Stimulated activated CD4-positive, alpha-beta T cell treated with anti-CD3 and anti-CD28 coated beads, Interleukin-4, amount 100 ng/mL, for 48 hours (primary cell): ENCODE results near the gene GC.
"Not testable (repeated sequence)": the region's sequence is repeated elsewhere in the genome, so short reads cannot be mapped to it uniquely, and the experiment has no call there.

Source experiments
- DNase-seq, 2 donors: peaks; one replicate each; pipeline ENCODE4 v3.0.0-alpha.2; 2020; ENCODE audit warnings: low read depth in 2 of 2

GC gene

DNA sequence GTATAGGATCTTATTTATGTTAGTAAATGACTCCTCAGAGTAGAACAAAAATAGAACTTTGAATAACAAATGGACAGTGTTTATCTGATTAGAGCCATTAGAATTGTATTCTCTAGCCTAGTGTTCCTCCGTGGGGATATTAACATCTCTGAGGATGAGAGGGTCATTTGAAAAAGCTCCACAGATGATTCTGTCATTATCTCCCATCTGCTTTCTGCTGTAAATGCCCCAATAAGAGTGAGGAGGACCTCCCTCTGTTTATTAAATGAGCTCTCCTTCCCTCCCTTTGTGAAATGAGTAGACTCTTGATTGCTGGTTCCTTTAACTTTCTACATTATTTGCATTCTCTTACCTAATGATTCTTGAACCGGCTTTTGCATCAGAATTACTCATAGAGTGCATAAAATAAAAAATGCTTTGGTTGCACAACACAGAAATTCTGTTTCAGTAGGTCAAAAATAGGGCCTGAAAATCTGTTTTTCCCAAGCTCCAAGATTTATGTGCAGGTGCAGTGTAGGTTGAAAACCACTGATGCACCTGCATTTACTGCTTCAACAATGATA, 18.0 kb downstream of the GC start:
- no peak for DNase-seq

DNA sequence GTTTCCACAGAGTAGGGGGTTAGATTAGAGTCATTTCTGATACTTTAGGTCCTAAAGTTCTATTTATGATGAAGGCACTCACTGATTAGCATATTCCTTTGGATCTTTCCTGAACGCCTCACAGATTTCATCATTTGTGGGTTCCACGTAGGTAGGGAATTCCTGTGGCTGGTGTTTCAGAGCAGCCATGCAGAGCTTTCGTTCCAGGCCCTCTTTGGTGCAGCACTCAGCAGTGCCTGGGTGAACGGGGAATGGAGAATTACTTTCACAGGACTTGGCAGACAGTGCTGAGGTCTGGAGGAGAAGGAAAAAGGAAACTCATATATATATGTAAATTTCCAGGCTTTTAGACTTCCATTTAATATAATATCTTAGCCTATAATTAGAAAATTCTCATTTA, 18.5 kb downstream of the GC start:
- no peak for DNase-seq

- no peak for DNase-seq
Measured at GRCh38 chr4:71752383-71753042, 31.4 kb downstream of the GC start.

- no peak for DNase-seq
Measured at GRCh38 chr4:71749008-71749594, 34.8 kb downstream of the GC start.

DNA sequence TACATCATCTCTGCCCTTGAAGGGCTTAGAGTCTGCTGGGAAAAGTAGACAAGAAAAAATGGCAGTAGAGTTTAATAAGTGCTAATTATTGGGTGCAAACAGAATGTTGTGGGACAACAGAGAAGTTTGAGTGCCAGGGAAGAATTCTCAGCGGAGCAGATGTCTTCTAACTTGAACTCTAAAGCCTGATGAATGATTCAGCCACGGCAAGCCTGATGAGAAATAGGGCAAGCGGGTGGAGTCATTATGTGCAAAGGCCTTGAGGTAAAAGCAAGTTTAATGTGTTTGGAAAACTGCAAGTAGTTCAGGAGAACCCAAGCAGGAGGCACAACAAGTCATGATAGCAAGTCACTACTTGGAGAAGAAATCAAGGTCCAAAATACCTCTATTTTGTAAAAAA, 37.5 kb downstream of the GC start:
- DNase-seq = no peak

- DNase-seq = not testable (repeated sequence)
Measured at GRCh38 chr4:71738782-71739181, 45.1 kb downstream of the GC start.

DNA sequence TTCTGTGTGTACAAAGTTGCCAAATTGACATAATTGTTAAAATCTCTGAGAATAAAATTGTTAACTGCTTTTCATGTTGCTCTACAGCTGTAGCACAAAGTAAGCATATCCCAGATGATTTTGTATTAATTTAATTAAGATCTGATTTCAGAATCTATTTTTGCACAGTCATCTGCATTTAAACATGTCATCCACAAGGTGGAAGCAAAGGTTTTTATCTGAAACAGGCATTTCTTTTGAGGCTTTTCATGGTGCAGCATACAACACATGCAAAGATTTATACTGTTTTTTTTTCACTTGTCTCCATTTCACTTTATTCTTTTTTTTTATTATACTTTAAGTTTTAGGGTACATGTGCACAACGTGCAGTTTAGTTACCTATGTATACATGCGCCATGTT, 51.2 kb downstream of the GC start:
- no peak for DNase-seq

DNA sequence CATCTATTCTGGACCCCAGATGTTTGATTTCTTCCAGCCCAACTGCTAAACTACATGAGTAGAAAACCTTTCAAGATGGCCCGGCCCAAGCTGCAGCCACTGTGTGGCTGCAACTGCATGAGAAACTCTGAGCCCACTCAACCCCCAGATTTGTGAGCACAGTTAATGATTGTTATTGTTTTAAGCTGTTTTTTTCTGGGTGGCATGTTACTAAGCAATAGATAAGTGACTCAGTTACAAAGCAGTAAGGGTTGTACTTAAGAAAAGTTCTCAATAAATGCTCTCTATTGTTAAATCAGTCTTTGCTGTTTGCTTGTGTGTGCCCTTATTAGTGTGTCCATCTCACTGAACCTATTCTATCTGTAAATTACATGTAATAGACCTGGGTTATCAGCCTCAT, 51.8 kb downstream of the GC start:
- no peak for DNase-seq

GRCh38 chr4:71729856-71730255, 54.0 kb downstream of the GC start:
- DNase-seq = no peak

GRCh38 chr4:71713611-71714203, 70.2 kb downstream of the GC start:
- no peak for DNase-seq

DNA sequence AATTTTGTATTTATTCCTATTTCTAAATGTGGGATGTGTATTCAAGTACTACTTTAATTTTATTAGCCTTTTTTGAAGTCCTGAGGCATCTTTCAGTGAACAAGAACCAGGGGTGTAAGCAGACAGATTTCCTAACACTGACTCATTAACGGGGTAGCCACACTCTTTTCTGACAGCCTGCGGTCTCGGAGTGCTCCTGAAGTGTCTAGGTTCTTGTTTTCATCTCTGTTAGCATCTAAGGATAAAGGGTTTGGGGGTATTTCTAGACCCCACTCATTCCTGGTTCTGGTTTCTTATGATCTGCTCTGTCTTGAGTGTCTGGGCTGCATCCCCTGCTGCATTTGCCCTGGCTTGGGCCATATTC, 71.9 kb downstream of the GC start:
- no peak for DNase-seq

DNA sequence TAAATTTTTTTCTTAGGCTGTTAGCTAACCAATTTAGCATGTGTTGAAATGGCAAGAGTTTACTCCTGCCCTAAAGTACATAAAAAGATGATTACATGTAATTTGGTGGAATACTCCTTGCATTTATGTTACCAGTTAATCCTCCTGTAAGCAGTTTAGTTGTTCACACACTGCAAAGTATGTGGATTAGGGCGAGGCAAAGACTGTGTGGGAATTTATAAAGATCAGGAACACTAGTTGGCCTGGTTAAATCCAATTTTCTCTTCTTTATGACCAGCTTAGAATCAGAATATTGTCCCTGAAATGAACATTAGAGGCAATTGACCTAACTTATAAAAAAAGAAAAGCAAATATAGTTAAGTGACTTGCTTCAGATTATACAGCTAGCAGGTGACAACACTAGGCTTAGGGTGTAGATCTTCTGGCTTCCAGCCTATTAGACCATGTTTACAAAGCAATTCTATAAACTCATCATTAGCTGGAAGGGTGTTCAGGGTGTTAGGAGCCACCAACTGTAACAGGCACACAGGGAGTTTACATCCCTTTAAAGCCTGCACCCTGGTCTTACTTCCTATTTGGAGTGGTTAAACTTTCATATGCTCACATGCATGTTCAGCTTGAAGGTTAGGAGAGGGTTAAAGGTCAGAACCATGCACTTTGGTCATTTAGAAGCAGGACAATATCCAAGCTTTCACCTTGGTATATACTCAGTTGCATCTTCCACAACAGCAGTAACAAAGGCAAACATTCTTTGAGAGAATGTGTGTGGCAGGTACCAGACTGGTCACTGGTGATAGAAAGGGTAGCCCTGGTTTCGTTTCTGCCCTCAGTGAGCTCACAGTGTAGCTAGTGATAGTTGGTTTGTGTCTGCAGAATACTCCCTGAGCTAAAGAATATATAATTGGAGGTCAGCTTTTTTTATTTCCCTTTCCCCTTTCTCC, 72.6 kb downstream of the GC start:
- DNase-seq = no peak

DNA sequence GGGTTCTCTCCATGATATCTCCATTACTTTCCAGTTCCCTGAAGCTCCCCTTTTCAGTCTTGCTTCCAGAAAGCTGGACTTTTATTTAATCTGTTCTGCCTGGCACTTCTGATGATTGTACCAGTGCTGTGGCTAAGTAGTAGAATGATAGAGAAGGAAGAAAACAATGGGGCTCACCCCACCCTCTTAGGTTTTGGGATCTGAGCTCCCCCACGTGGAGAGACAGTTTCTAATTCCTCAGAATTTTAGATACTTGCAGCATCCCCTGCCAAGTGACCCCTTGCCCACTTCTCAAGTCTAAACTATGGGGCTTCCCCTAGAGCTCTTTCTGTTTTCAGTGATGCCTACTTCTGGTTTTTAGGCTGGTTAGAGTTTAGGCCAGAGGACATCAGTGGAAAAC, 73.9 kb downstream of the GC start:
- no peak for DNase-seq

DNA sequence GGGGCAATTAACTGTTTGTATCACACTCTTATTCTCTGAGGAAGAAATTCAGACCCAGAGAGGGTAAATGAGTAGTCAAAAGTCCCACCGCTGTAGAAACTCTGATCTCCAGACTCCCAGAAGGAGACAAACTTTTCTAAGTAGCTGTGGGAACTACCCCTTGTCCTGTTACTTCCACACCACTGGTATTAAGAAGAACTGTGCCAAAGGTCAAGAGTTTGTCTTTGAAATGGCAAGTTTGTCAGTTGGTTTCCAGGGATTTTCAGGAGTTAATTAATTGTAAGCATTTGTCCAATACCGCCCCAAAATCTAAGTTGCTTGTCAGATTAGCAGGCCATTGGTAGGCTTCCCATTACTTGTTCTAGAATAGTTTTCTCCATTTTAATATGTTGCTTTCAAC, 85.7 kb downstream of the GC start:
- no peak for DNase-seq

GRCh38 chr4:71697031-71697430, 86.8 kb downstream of the GC start:
- DNase-seq = no peak

GRCh38 chr4:71694961-71695360, 88.9 kb downstream of the GC start:
- DNase-seq = no peak

GRCh38 chr4:71692963-71693362, 90.9 kb downstream of the GC start:
- DNase-seq = no peak

- no peak for DNase-seq
Measured at GRCh38 chr4:71692198-71692597, 91.7 kb downstream of the GC start.
